Activated CD8-positive, alpha-beta memory T cell treated with anti-CD3 and anti-CD28 coated beads for 36 hours (primary cell): ENCODE data around the gene GZMB. TPM values are rescaled to one million over a fixed set of nuclear protein-coding genes. Genes with fewer than 3 reads are reported as not detected.
"Not testable (repeated sequence)": the region's sequence is repeated elsewhere in the genome, so short reads cannot be mapped to it uniquely, and the experiment has no call there.

Source experiments
- CTCF ChIA-PET: fragments of 350-600 bp; sonication (Branson Sonifier 250); formaldehyde crosslinking; loops from one replicate; lab custom pipeline; 2021; ENCODE audit warnings: antibody characterized with exemption; lab: Charles Lee
- POLR2A ChIA-PET: fragments of 350-600 bp; sonication (Branson Sonifier 250); formaldehyde crosslinking; loops from one replicate; lab custom pipeline; 2021; ENCODE audit warnings: antibody characterized with exemption; lab: Charles Lee
- total RNA-seq, 2 experiments: library from RNA; stranded (reverse); gene quantifications; one replicate each; pipeline ENCODE4 v1.2.3, GENCODE V29; 2021

Gene GZMB
- total RNA-seq, 2 experiments from 2014 or later: 6,616 to 6,714 TPM

DNA sequence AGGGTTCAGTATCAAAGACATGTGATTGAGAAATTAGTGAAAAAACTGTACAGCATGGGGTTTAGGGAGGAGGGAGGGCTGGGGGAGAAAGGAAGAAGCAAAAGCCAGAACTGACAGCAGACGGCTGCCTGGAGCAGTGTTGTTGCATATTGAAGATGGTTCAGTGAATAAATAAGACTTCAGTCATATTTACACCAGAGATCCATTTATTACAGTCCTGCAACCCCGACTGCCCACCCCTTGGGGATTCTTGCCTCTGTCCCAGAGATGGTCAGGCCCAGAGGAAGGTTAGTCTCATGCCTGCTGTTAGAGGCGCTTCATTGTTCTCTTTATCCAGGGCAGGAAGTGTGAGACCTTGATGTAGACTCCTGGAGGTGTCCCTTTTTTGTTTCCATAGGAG lies 27.7 kb downstream of the GZMB start:
- POLR2A ChIA-PET: interaction anchor here (0.7 to 2.1 kb wide), 6 partner anchors 21 to 67 kb away, joined by 3 to 9 read pairs (median 5); partner anchors contain the start of gene GZMB

DNA sequence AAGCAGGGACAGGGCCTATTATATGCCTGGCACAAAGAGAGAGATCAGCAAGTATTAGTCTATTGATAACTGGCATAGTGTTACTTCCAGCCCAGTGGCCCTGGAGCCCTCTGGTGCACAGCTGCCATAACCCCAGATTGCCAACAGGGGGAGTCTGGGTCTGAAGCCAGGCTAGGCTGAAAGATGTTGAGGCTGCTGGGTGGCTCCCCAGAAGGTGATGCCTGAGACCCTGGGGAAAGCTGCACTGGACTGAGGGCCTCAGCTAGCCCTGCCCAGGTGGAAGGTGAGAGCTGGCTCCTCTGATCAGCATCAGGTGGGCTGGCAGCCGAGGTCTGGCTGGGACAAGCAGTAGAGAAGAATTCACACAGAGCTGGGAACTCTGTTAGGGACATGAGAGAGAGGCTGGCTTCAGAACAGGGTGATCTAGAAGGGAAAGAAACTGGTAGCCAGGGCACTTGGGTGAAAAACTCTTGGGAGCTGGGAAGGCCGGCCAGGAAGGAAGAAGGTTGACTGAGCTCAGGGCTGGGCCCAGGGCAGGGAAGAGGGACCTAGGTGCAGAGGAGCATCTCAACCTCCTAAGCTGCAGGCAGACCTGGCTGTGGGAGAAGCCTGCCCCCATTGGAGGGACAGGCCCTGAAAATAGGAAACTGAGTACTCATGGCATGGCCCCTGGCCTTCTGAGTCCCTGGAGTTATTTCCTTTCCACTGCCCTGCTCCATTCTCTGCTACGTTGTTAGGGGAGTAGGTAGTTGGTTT lies 28.4 kb downstream of the GZMB start:
- ChIA-PET CTCF (interaction anchor here (0.8 to 2.0 kb wide), 17 partner anchors 8 to 166 kb away, joined by 3 to 9 read pairs (median 3); partner anchors contain the start of gene GZMB), POLR2A (interaction anchor here (0.7 to 2.1 kb wide), 6 partner anchors 21 to 68 kb away, joined by 3 to 9 read pairs (median 5); partner anchors contain the start of gene GZMB)

More for the DNA sequence above, 27.7 kb downstream of the GZMB start:
- CTCF ChIA-PET: interaction anchor here (0.7 to 2.0 kb wide), 11 partner anchors 10 to 167 kb away, joined by 3 to 9 read pairs (median 4); partner anchors contain the start of gene GZMB

DNA sequence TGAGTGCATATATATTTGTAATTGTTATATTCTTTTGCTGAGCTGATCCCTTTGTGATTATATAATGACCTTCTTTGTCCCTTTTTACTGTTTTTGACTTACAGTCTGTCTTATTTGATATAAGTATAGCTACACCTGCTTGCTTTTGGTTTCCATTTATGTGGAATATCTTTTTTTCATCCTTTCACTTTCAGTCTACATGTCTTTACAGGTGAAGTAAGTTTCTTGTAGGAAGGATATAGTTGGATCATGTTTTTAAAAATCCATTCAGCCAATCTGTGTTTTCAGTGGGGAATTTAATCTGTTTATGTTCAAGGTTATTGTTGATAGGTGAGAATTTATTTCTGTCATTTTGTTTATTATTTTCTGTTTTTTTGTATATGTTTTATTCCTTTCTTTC lies 36.6 kb downstream of the GZMB start:
- ChIA-PET CTCF (no interaction called here), POLR2A (no interaction called here)

DNA sequence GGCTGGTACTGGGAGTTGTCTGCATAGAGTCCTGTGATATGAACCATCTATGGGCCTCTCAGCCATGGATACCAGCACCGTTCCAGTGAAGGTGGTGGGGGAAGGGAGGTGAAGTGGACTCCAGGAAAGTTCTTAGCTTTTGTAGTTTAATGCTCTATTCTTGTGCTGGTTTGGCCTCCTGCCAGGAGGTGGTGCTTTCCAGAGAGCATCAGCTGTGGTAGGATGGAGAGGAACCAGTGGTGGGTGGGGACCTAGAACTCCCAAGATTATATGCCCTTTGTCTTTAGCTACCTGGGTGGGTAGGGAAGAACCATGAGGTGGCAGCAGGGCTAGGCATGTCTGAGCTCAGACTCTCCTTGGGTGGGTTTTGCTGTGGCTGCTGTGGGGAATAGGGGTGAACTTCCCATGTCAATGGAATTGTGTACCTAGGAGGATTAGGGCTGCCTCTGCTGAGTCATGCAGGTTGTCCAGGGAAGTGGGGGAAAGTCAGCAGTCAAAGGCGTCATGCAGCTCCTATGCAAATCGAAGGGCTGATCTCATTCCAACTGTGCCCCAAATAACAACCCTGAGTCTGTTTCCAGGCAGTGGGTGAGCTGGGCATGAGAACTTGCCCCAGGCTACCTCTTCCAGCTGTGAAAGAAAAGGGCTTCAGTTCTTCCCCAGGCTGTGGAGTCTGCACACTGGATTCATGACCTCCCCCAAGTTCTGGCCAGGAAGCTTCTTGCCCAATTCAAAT lies 38.7 kb downstream of the GZMB start:
- CTCF ChIA-PET: no interaction called here

DNA sequence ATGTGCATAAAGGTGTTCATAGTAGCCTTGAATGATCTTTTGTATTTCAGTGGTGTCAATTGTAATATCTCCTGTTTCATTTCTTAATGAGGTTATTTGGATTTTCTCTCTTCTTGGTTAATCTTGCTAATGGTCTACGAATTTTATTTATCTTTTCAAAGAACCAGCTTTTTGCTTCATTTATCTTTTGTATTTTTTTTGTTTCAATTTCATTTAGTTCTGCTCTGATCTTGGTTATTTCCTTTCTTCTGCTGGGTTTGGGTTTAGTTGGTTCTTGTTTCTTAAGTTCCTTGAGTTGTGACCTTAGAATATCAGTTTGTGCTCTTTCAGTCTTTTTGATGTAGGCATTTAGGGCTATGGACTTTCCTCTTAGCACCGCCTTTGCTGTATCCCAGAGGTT lies 43.0 kb downstream of the GZMB start:
- CTCF ChIA-PET, POLR2A ChIA-PET: not testable (repeated sequence)

More for the DNA sequence above, 38.7 kb downstream of the GZMB start:
- POLR2A ChIA-PET: no interaction called here

DNA sequence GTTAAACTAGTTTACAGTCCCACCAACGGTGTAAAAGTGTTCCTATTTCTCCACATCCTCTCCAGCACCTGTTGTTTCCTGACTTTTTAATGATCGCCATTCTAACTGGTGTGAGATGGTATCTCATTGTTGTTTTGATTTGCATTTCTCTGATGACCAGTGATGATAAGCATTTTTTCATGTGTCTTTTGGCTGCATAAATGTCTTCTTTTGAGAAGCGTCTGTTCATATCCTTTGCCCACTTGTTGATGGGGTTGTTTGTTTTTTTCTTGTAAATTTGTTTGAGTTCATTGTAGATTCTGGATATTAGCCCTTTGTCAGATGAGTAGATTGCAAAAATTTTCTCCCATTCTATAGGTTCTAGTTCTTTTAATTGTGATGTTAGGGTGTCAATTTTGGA lies 49.6 kb downstream of the GZMB start:
- CTCF ChIA-PET: not testable (repeated sequence)

More for the DNA sequence above, 49.6 kb downstream of the GZMB start:
- POLR2A ChIA-PET: not testable (repeated sequence)

Other genes with a start within 250 kb of the GZMB start
- under 1 TPM; 0.06 TPM for gene NYNRIN, start 235.2 kb downstream of the GZMB start, total RNA-seq
- gene CBLN3, start 204.5 kb downstream of the GZMB start, total RNA-seq: 1 to 10 TPM; 8.1 to 8.9 TPM
- 10 to 100 TPM; 53.4 to 57.9 TPM for gene KHNYN, start 204.2 kb downstream of the GZMB start, total RNA-seq
- 10 to 100 TPM; 53.2 to 59.0 TPM for gene SDR39U1, start 191.4 kb downstream of the GZMB start, total RNA-seq
- gene CMA1, start 125.9 kb downstream of the GZMB start, total RNA-seq: not detected
- gene CTSG, start 57.9 kb downstream of the GZMB start, total RNA-seq: not detected
- 100 to 1,000 TPM; 151 to 156 TPM for gene GZMH, start 24.5 kb downstream of the GZMB start, total RNA-seq